ENCODE data around the gene ARHGEF28.

- TF ChIP-seq POLR2AphosphoS5 (IDR thresholded peaks at IDR 0.05; ENCODE audit: low read depth, low read length) (no peak), SIN3A (IDR thresholded peaks at IDR 0.05; ENCODE audit: borderline replicate concordance, insufficient read depth, low read length) (no peak), TAF1 (IDR thresholded peaks at IDR 0.05; ENCODE audit: borderline replicate concordance, insufficient read depth, low read length) (no peak)
These were observed 144.4 kb downstream of the ARHGEF28 start for GRCh38 chr5:73770172-73771025.
